ENCODE data around the gene GRK5.

DNA sequence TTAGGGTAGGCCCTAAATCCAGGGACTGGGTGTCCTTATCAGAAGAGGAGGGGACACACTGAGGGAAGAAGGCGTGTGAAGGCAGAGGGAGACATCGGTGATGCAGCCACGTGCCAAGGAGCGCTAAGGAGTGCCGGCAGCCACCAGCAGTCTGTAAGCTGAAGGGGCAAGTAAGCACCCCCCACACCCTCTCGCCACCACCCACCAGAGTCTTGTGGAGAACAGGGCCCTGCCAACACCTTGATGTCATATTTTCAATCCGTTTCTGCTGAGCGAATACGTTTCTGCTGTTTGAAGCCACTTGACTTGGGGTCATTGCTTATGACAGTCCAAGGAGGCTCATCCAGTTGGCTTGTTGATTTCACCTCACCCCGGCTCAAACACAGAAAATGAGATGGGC, 297.3 kb downstream of the GRK5 start:
- TF ChIP-seq, protein P1, sequence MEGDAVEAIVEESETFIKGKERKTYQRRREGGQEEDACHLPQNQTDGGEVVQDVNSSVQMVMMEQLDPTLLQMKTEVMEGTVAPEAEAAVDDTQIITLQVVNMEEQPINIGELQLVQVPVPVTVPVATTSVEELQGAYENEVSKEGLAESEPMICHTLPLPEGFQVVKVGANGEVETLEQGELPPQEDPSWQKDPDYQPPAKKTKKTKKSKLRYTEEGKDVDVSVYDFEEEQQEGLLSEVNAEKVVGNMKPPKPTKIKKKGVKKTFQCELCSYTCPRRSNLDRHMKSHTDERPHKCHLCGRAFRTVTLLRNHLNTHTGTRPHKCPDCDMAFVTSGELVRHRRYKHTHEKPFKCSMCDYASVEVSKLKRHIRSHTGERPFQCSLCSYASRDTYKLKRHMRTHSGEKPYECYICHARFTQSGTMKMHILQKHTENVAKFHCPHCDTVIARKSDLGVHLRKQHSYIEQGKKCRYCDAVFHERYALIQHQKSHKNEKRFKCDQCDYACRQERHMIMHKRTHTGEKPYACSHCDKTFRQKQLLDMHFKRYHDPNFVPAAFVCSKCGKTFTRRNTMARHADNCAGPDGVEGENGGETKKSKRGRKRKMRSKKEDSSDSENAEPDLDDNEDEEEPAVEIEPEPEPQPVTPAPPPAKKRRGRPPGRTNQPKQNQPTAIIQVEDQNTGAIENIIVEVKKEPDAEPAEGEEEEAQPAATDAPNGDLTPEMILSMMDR (IDR thresholded peaks at IDR 0.05) = no peak
- TF ChIP-seq POLR2AphosphoS5 (IDR thresholded peaks at IDR 0.05) = no peak

Measured in prostate gland (tissue), 2 donors.